ENCODE results near the gene CDH23. TPM values are rescaled to one million over a fixed set of nuclear protein-coding genes. Genes with fewer than 3 reads are reported as not detected.

The CDH23 gene
- polyA plus RNA-seq, 1 donor (not counting 4 experiments of a cell fraction or from before 2014, with no cell fraction given) = 0.01 TPM

- no peaks in the 10 kb centered on the region for H3K9me1 ChIP-seq (ENCODE audit: control insufficient read depth, extremely low read depth, insufficient read depth, low read length)
- peaks cover 58% of the 10 kb centered on the region for H3K27me3 ChIP-seq (ENCODE audit: control insufficient read depth, extremely low read depth, insufficient read depth, low read length)
- H3K9me3 ChIP-seq (ENCODE audit: control insufficient read depth, low read depth, low read length) = no peaks in the 10 kb centered on the region
- dilution Hi-C loops (cut with MboI; ENCODE audit: extremely low pct_ligation_motif_present, low sequenced_read_pairs) = no loop called here
- no peak overlapping the region for H2AFZ ChIP-seq (ENCODE audit: control insufficient read depth, low read length)
- no peaks in the 10 kb centered on the region for H4K20me1 ChIP-seq (ENCODE audit: control insufficient read depth, extremely low read depth, insufficient read depth, low read length)
- H3K4me1 ChIP-seq (ENCODE audit: control insufficient read depth, extremely low read depth, insufficient read depth, low read length) = no peaks in the 10 kb centered on the region
- FAIRE-seq (no peak), DNase-seq (ENCODE audit: low read depth, low spot score) (no peak)
- no peak overlapping the region for H3K27ac ChIP-seq (ENCODE audit: control insufficient read depth, insufficient read depth, low read length)
- H3K4me3 ChIP-seq (ENCODE audit: control insufficient read depth in 2 of 3, extremely low read depth in 1 of 3, insufficient read depth in 2 of 3, low read depth in 1 of 3, low read length in 3 of 3) = no peak overlapping the region
- TF ChIP-seq EZH2 (IDR thresholded peaks at IDR 0.05; ENCODE audit: low read length) (no peak), CTCF (optimal IDR thresholded peaks at IDR 0.05 in 1 of 3, IDR thresholded peaks at IDR 0.05 in 1 of 3, conservative IDR thresholded peaks at IDR 0.05 in 1 of 3; ENCODE audit: extremely low read depth in 1 of 3, insufficient read depth in 2 of 3, low read length in 3 of 3) (no peak)
- no peak overlapping the region for H3K4me2 ChIP-seq (ENCODE audit: control insufficient read depth, extremely low read depth, insufficient read depth, low read depth, low read length)
- H3K36me3 ChIP-seq (ENCODE audit: control insufficient read depth in 2 of 2, extremely low read depth in 1 of 2, insufficient read depth in 2 of 2, low read length in 2 of 2) = no peaks in the 10 kb centered on the region
- H3K79me2 ChIP-seq (ENCODE audit: control insufficient read depth, insufficient read depth, low read length) = no peaks in the 10 kb centered on the region
- H3K9ac ChIP-seq (ENCODE audit: control insufficient read depth, extremely low read depth, insufficient read depth, low read length) = no peak overlapping the region
Observed at GRCh38 chr10:71635251-71635866, 238.6 kb downstream of the CDH23 start.

- H3K27me3 ChIP-seq (ENCODE audit: control insufficient read depth, extremely low read depth, insufficient read depth, low read length) = peaks cover 58% of the 10 kb centered on the region
Observed at GRCh38 chr10:71635867-71636266, 239.1 kb downstream of the CDH23 start.

More at GRCh38 chr10:71635867-71636266, 239.1 kb downstream of the CDH23 start:
- Histone ChIP-seq H3K9me1 (ENCODE audit: control insufficient read depth, extremely low read depth, insufficient read depth, low read length) (no peaks in the 10 kb centered on the region), H3K27ac (ENCODE audit: control insufficient read depth, insufficient read depth, low read length) (no peak overlapping the region), H4K20me1 (ENCODE audit: control insufficient read depth, extremely low read depth, insufficient read depth, low read length) (no peaks in the 10 kb centered on the region), H3K4me3 (ENCODE audit: control insufficient read depth in 2 of 3, extremely low read depth in 1 of 3, insufficient read depth in 2 of 3, low read depth in 1 of 3, low read length in 3 of 3) (no peak overlapping the region), H2AFZ (ENCODE audit: control insufficient read depth, low read length) (no peak overlapping the region), H3K4me1 (ENCODE audit: control insufficient read depth, extremely low read depth, insufficient read depth, low read length) (no peaks in the 10 kb centered on the region), H3K4me2 (ENCODE audit: control insufficient read depth, extremely low read depth, insufficient read depth, low read depth, low read length) (no peak overlapping the region), H3K9ac (ENCODE audit: control insufficient read depth, extremely low read depth, insufficient read depth, low read length) (no peak overlapping the region), H3K79me2 (ENCODE audit: control insufficient read depth, insufficient read depth, low read length) (no peaks in the 10 kb centered on the region), H3K9me3 (ENCODE audit: control insufficient read depth, low read depth, low read length) (no peaks in the 10 kb centered on the region), H3K36me3 (ENCODE audit: control insufficient read depth in 2 of 2, extremely low read depth in 1 of 2, insufficient read depth in 2 of 2, low read length in 2 of 2) (no peaks in the 10 kb centered on the region)
- dilution Hi-C loops (cut with MboI; ENCODE audit: extremely low pct_ligation_motif_present, low sequenced_read_pairs) = no loop called here
- no peak for TF ChIP-seq CTCF (optimal IDR thresholded peaks at IDR 0.05 in 1 of 3, IDR thresholded peaks at IDR 0.05 in 1 of 3, conservative IDR thresholded peaks at IDR 0.05 in 1 of 3; ENCODE audit: extremely low read depth in 1 of 3, insufficient read depth in 2 of 3, low read length in 3 of 3)
- no peak for TF ChIP-seq EZH2 (IDR thresholded peaks at IDR 0.05; ENCODE audit: low read length)
- FAIRE-seq = no peak
- no peak for DNase-seq (ENCODE audit: low read depth, low spot score)
